IMR-90 (cell line): Measurements from ENCODE around the gene POTEI. TPM values are rescaled to one million over a fixed set of nuclear protein-coding genes. Genes with fewer than 3 reads are reported as not detected.
"Not testable (repeated sequence)": the region's sequence is repeated elsewhere in the genome, so short reads cannot be mapped to it uniquely, and the experiment has no call there.

ENCODE experiments used
- ATAC-seq: fragments of 200-7000 bp; cut with Tn5 transposase; 2 replicates; pipeline ENCODE4 v1.9.1; 2020; ENCODE audit warnings: low read depth, mild to moderate bottlenecking, moderate library complexity
- BruUV-seq: library from RNA; stranded (reverse); fragments of 400-500 nt; replicated peaks from 2 replicates; lab custom pipeline; 2021; lab: Mats Ljungman, UMichigan
- CTCF ChIA-PET: fragments of 300-600 bp; formaldehyde crosslinking; extraction: SDS; loops from one replicate; lab custom pipeline; 2021; ENCODE audit warnings: antibody characterized with exemption; lab: Yijun Ruan, JAX
- POLR2A ChIA-PET: fragments of 300-600 bp; sonication (Branson Sonifier 250); formaldehyde crosslinking; loops from one replicate; lab custom pipeline; 2022; ENCODE audit warnings: antibody characterized with exemption; ENCODE audit not compliant: unreplicated experiment; lab: Charles Lee
- DNase-seq: peaks from one replicate; pipeline ENCODE4 v3.0.0; 2013
- H2AFZ ChIP-seq: replicated peaks from 2 replicates; pipeline ENCODE3; 2013; ENCODE audit warnings: low read length, mild to moderate bottlenecking; ENCODE audit not compliant: poor library complexity
- H2AK5ac ChIP-seq: 2 replicates; pipeline ENCODE4 v1.6.1; 2013; ENCODE audit warnings: low read depth, low read length, inconsistent platforms
- H2AK9ac ChIP-seq: replicated peaks from 2 replicates; pipeline ENCODE3; 2013; ENCODE audit warnings: mild to moderate bottlenecking, low read depth, low read length, moderate library complexity; ENCODE audit not compliant: poor library complexity
- H2BK120ac ChIP-seq: 2 replicates; pipeline ENCODE4 v1.6.1; 2013; ENCODE audit warnings: low read depth, low read length, inconsistent platforms
- H2BK15ac ChIP-seq: 3 replicates; pipeline ENCODE4 v1.6.1; 2013; ENCODE audit warnings: low read depth, low read length, inconsistent platforms
- H2BK20ac ChIP-seq: 2 replicates; pipeline ENCODE4 v1.6.1; 2013; ENCODE audit warnings: low read depth, mild to moderate bottlenecking, inconsistent platforms, low read length, moderate library complexity
- H2BK5ac ChIP-seq: 2 replicates; pipeline ENCODE4 v1.6.1; 2013; ENCODE audit warnings: mild to moderate bottlenecking, low read depth, low read length, inconsistent platforms; ENCODE audit not compliant: poor library complexity, severe bottlenecking
- H3K14ac ChIP-seq: replicated peaks from 2 replicates; pipeline ENCODE4 v1.6.1; 2013; ENCODE audit warnings: low read depth, low read length, inconsistent platforms
- H3K18ac ChIP-seq: 2 replicates; pipeline ENCODE4 v1.6.1; 2013; ENCODE audit warnings: low read depth, low read length, control low read depth
- H3K23ac ChIP-seq: 2 replicates; pipeline ENCODE4 v1.6.1; 2013; ENCODE audit warnings: low read depth, low read length, inconsistent platforms
- H3K27ac ChIP-seq: 2 replicates; pipeline ENCODE4 v1.5.1; 2013; ENCODE audit warnings: mild to moderate bottlenecking, control low read depth, low read length; ENCODE audit not compliant: insufficient read depth
- H3K27me3 ChIP-seq: 2 replicates; pipeline ENCODE4 v1.6.1; 2013; ENCODE audit warnings: low read length; ENCODE audit not compliant: control insufficient read depth, insufficient read depth
- H3K36me3 ChIP-seq: 2 replicates; pipeline ENCODE4 v1.6.1; 2013; ENCODE audit warnings: low read length, mixed read lengths; ENCODE audit not compliant: control insufficient read depth, insufficient read depth
- H3K4ac ChIP-seq: 2 replicates; pipeline ENCODE4 v1.6.1; 2013; ENCODE audit warnings: low read depth, low read length, inconsistent platforms
- H3K4me1 ChIP-seq: 2 replicates; pipeline ENCODE4 v1.6.1; 2013; ENCODE audit warnings: low read length, mixed read lengths; ENCODE audit not compliant: control insufficient read depth, insufficient read depth
- H3K4me2 ChIP-seq: 2 replicates; pipeline ENCODE4 v1.6.1; 2013; ENCODE audit warnings: low read depth, mild to moderate bottlenecking, control low read depth, low read length, moderate library complexity
- H3K4me3 ChIP-seq: 2 replicates; pipeline ENCODE4 v1.5.1; 2013; ENCODE audit warnings: low read depth, mild to moderate bottlenecking, control low read depth, low read length, moderate library complexity; ENCODE audit not compliant: insufficient read depth
- H3K56ac ChIP-seq: 2 replicates; pipeline ENCODE4 v1.6.1; 2013; ENCODE audit warnings: low read length, inconsistent platforms; ENCODE audit not compliant: insufficient read depth; ENCODE audit errors: extremely low read depth
- H3K79me1 ChIP-seq, 2 experiments: 2 replicates each; pipeline ENCODE4 v1.6.1; 2013; ENCODE audit warnings: low read length in 2 of 2, inconsistent platforms in 1 of 2, low read depth in 1 of 2
- H3K9ac ChIP-seq: 2 replicates; pipeline ENCODE4 v1.6.1; 2013; ENCODE audit warnings: low read depth, low read length, control low read depth
- H3K9me1 ChIP-seq: 2 replicates; pipeline ENCODE4 v1.6.1; 2013; ENCODE audit warnings: low read length, inconsistent platforms; ENCODE audit not compliant: insufficient read depth
- H3K9me3 ChIP-seq: 2 replicates; pipeline ENCODE4 v1.6.1; 2013; ENCODE audit warnings: low read length; ENCODE audit not compliant: control insufficient read depth, insufficient read depth
- H4K20me1 ChIP-seq: 2 replicates; pipeline ENCODE4 v1.6.1; 2013; ENCODE audit warnings: low read length, inconsistent platforms; ENCODE audit not compliant: insufficient read depth
- H4K5ac ChIP-seq: 2 replicates; pipeline ENCODE4 v1.6.1; 2013; ENCODE audit warnings: mild to moderate bottlenecking, low read depth, low read length, control low read depth
- H4K8ac ChIP-seq, 2 experiments: 2 replicates each; pipeline ENCODE4 v1.6.1; 2013; ENCODE audit warnings: low read depth in 2 of 2, low read length in 2 of 2, control low read depth in 1 of 2, inconsistent platforms in 1 of 2
- H4K91ac ChIP-seq: 2 replicates; pipeline ENCODE4 v1.6.1; 2013; ENCODE audit warnings: low read depth, low read length, inconsistent platforms; ENCODE audit not compliant: insufficient read depth
- WGBS, 2 experiments: methylation state at CpG; one replicate each; pipeline versions ENCODE4 v1.1.5 to v1.1.7; 2013; ENCODE audit warnings: missing lambda C conversion rate in 2 of 2; ENCODE audit not compliant: insufficient read length in 1 of 2; ENCODE audit errors: extremely low coverage in 2 of 2; 5-methylcytosine and 5-hydroxymethylcytosine counted together
- dilution Hi-C: fragments of 300-500 bp; cut with HindIII; formaldehyde crosslinking; loops from one replicate; pipeline ENCODE4 v1.14.3; 2018; ENCODE audit warnings: low sequenced_read_pairs; ENCODE audit not compliant: unreplicated experiment
- in situ Hi-C: fragments of 300-500 bp; cut with MboI; formaldehyde crosslinking; loops from 3 replicates; pipeline ENCODE4 v1.14.3; 2019; ENCODE audit warnings: low sequenced_read_pairs, inconsistent platforms, mixed read lengths
- intact Hi-C: fragments of 100-400 bp; cut with micrococcal nuclease; formaldehyde crosslinking; loops from 2 replicates; pipeline ENCODE4 v1.10.0; 2022
- polyA plus RNA-seq, 3 experiments: library from polyadenylated mRNA; depleted of rRNA; stranded (reverse); fragments of >200 nt; gene quantifications; 2 replicates each; pipeline ENCODE4 v1.2.3, GENCODE V29; 2012; ENCODE audit warnings: low replicate concordance in 1 of 3
- total RNA-seq: library from RNA; depleted of rRNA; stranded (reverse); fragments of >200 nt; gene quantifications from 2 replicates; pipeline ENCODE4 v1.2.3, GENCODE V29; 2012

Gene POTEI
- total and polyA plus RNA-seq, 2 of the 4 experiments (the other 2 are of a cell fraction), result not detected

DNA sequence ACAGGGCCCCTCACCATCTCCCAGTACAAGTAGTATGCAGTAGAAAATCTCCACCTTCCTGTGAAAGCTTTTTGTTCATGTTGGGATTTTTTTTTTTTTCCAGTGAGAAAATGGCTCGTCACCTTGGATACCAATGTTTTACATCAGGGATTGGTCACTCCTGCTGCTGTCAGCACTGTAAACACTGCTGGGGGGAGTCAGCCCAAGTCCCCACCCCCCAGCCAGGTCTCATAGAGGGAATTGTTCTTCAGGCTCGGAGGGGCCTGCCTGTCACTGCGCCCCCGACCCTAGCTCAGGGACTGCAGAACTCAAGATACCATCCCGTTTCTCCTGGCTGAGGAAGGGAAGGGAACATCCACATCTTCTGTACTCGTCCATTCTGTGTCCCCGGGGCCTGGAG is 11.9 kb upstream of the POTEI start, which contains the start of gene CFC1B:
TSS of gene CFC1B (plus strand) at position 231 of the 400 bp plus-strand sequence. CDS start 263 bp downstream, outside the sequence.
- BruUV-seq, in situ Hi-C loops, DNase-seq, ATAC-seq, H3K14ac ChIP-seq, H2BK15ac ChIP-seq, dilution Hi-C loops, H3K27ac ChIP-seq, H2AFZ ChIP-seq, H3K9ac ChIP-seq, H4K20me1 ChIP-seq, H3K9me3 ChIP-seq, H3K23ac ChIP-seq, H4K5ac ChIP-seq, H3K36me3 ChIP-seq, H4K91ac ChIP-seq, CTCF ChIA-PET, H3K27me3 ChIP-seq, H2BK120ac ChIP-seq, H3K56ac ChIP-seq, H4K8ac ChIP-seq, H2AK5ac ChIP-seq, H3K79me1 ChIP-seq, H2AK9ac ChIP-seq, H3K4ac ChIP-seq, H3K18ac ChIP-seq, H3K9me1 ChIP-seq, H2BK5ac ChIP-seq, H2BK20ac ChIP-seq, intact Hi-C loops, POLR2A ChIA-PET, H3K4me2 ChIP-seq, H3K4me3 ChIP-seq, H3K4me1 ChIP-seq: not testable (repeated sequence)
- WGBS, 2 experiments, result no CpG with 5 or more reads among the region's 7 CpGs

DNA sequence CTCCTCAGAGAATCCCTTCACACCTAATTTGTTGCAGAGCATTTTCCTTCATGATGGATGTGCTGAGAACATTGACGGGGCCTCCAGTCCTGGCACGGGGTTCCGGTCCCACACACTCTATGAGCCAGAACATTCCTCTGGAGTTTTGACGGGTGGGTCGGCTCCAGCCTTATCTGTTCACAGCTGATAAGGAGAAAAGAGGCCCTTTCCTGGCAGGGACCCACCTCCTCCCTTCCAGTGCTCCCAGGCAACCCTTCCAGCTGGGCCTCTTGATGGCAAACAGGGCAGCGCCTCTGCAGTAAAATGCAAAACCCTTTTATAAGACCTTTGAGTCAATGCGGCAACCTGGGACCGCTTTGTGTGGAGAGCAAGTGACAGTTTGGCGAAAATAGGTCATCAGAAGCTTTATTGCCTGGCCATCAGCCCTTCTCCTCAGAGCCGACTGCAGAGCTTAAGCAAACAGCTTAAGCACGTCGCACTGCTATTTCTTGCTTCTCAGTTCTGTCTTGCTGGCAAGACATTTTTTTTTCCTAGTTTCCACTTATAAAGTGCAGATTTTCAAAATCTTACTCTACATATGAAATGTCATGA is 9.5 kb upstream of the POTEI start:
- BruUV-seq, H3K4me1 ChIP-seq, H2AK5ac ChIP-seq, H2AK9ac ChIP-seq, CTCF ChIA-PET, ATAC-seq, intact Hi-C loops, H3K9me3 ChIP-seq, H4K8ac ChIP-seq, H3K18ac ChIP-seq, H3K14ac ChIP-seq, H2BK120ac ChIP-seq, H3K23ac ChIP-seq, H3K56ac ChIP-seq, H2BK20ac ChIP-seq, H3K9me1 ChIP-seq, DNase-seq, H3K4me2 ChIP-seq, dilution Hi-C loops, H2AFZ ChIP-seq, H3K36me3 ChIP-seq, H2BK5ac ChIP-seq, H3K79me1 ChIP-seq, H3K4ac ChIP-seq, H2BK15ac ChIP-seq, H3K9ac ChIP-seq, POLR2A ChIA-PET, H3K27ac ChIP-seq, H3K27me3 ChIP-seq, in situ Hi-C loops, H4K5ac ChIP-seq, H4K91ac ChIP-seq, H4K20me1 ChIP-seq, H3K4me3 ChIP-seq: not testable (repeated sequence)
- WGBS, 2 experiments, result no CpG with 5 or more reads among the region's 12 CpGs
